ENCODE results near the gene KRTAP10-2. TPM values are rescaled to one million over a fixed set of nuclear protein-coding genes. Genes with fewer than 3 reads are reported as not detected.
A peak's percentile ranks its signal among the peaks of the same experiment; 100 is the strongest.

KRTAP10-2 gene
- total and polyA plus RNA-seq, 9 of the 15 experiments (the other 6 are each of a cell fraction or from before 2014, with no cell fraction given), result not detected

- TF ChIP-seq TFAP4 (CRISPR knock-in tag; IDR thresholded peaks at IDR 0.05; ENCODE audit: borderline replicate concordance) (peak; percentile 49; the same call in 1 of the 2 replicates), TOE1 (IDR thresholded peaks at IDR 0.05; ENCODE audit: borderline replicate concordance) (no peak; the same call in 1 of the 2 replicates), TOE1 (CRISPR knock-in tag; IDR thresholded peaks at IDR 0.05; ENCODE audit: borderline replicate concordance, low read depth) (no peak), SP2 (IDR thresholded peaks at IDR 0.05; ENCODE audit: extremely low read depth, low read depth, low read length, poor library complexity, severe bottlenecking) (no peak), ZKSCAN8 (CRISPR knock-in tag; IDR thresholded peaks at IDR 0.05) (peak; percentile 86), ARID4B (CRISPR knock-in tag; IDR thresholded peaks at IDR 0.05) (no peak), STAG1 (CRISPR knock-in tag; IDR thresholded peaks at IDR 0.05; ENCODE audit: borderline replicate concordance) (no peak), BRF1 (IDR thresholded peaks at IDR 0.05; ENCODE audit: borderline replicate concordance, extremely low read depth, insufficient read length) (no peak), HES1 (IDR thresholded peaks at IDR 0.05; ENCODE audit: low read depth) (no peak), ETV5 (CRISPR knock-in tag; IDR thresholded peaks at IDR 0.05; ENCODE audit: low read depth) (0 out of 2 replicates have a peak, but pooled peaks have one; percentile 23), PHB2 (IDR thresholded peaks at IDR 0.05; ENCODE audit: low read depth) (no peak; the same call in 1 of the 2 replicates), KLF16 (IDR thresholded peaks at IDR 0.05) (peak; percentile 93), GABPA (tag; conservative IDR thresholded peaks at IDR 0.05; ENCODE audit: low read depth) (0 out of 2 replicates have a peak, but pooled peaks have one; percentile 6), ZNF398 (CRISPR knock-in tag; IDR thresholded peaks at IDR 0.05) (no peak), EWSR1 (IDR thresholded peaks at IDR 0.05; ENCODE audit: borderline replicate concordance, low read depth, partially characterized antibody) (no peak), RBM22 (IDR thresholded peaks at IDR 0.05; ENCODE audit: low read depth, low read length, poor library complexity, severe bottlenecking) (no peak), SMARCE1 (IDR thresholded peaks at IDR 0.05) (peak; percentile 87), TSC22D4 (tag; IDR thresholded peaks at IDR 0.05) (no peak), PTTG1 (tag; IDR thresholded peaks at IDR 0.05; ENCODE audit: low read depth) (peak; percentile 55)
Measured at GRCh38 chr21:44593598-44594405, 42.5 kb upstream of the KRTAP10-2 start (continued).

Data from K562 (cell line).